HEK293T (cell line): Measurements from ENCODE around the gene RNF224.
A peak's percentile ranks its signal among the peaks of the same experiment; 100 is the strongest.
"Not testable (repeated sequence)": the region's sequence is repeated elsewhere in the genome, so short reads cannot be mapped to it uniquely, and the experiment has no call there.

ENCODE experiments used
- CTCF ChIA-PET: fragments of 350-600 bp; formaldehyde crosslinking; extraction: SDS; loops from one replicate; lab custom pipeline; 2021; ENCODE audit warnings: antibody characterized with exemption, inconsistent platforms; lab: Yijun Ruan, JAX
- POLR2A ChIA-PET: fragments of 350-600 bp; formaldehyde crosslinking; extraction: SDS; loops from one replicate; lab custom pipeline; 2020; ENCODE audit warnings: antibody characterized with exemption, inconsistent platforms; lab: Yijun Ruan, JAX
- DNase-seq: peaks from one replicate; pipeline ENCODE4 v3.0.0; 2012; ENCODE audit warnings: mixed read lengths; ENCODE audit errors: extremely low spot score
- ARNT ChIP-seq: fragments of 450-650 bp; IDR thresholded peaks from 2 replicates; pipeline ENCODE4 v1.6.1; 2017; ENCODE audit warnings: mild to moderate bottlenecking
- BHLHE40 ChIP-seq: fragments of 450-650 bp; IDR thresholded peaks from 2 replicates; pipeline ENCODE4 v1.6.1; 2016; ENCODE audit warnings: mild to moderate bottlenecking, moderate library complexity, borderline replicate concordance
- CTBP1 ChIP-seq: fragments of 450-650 bp; IDR thresholded peaks from 2 replicates; pipeline ENCODE4 v1.6.1; 2016; ENCODE audit warnings: borderline replicate concordance
- ELF4 ChIP-seq: fragments of 450-650 bp; IDR thresholded peaks from 2 replicates; pipeline ENCODE4 v1.6.1; 2017; ENCODE audit warnings: antibody characterized with exemption
- FOXA1 ChIP-seq: fragments of 450-650 bp; IDR thresholded peaks from 2 replicates; pipeline ENCODE4 v1.6.1; 2016; ENCODE audit warnings: mild to moderate bottlenecking
- FOXK2 ChIP-seq: fragments of 450-650 bp; IDR thresholded peaks from 2 replicates; pipeline ENCODE4 v1.6.1; 2016; ENCODE audit warnings: mild to moderate bottlenecking
- FOXM1 ChIP-seq: fragments of 450-650 bp; IDR thresholded peaks from 2 replicates; pipeline ENCODE4 v1.6.1; 2017; ENCODE audit warnings: mild to moderate bottlenecking, borderline replicate concordance
- HDGF ChIP-seq: fragments of 450-650 bp; IDR thresholded peaks from 2 replicates; pipeline ENCODE4 v1.6.1; 2017; ENCODE audit warnings: antibody characterized with exemption, borderline replicate concordance
- L3MBTL2 ChIP-seq: fragments of 450-650 bp; conservative IDR thresholded peaks from 2 replicates; pipeline ENCODE4 v1.6.1; 2016; ENCODE audit warnings: mild to moderate bottlenecking
- LEF1 ChIP-seq: fragments of 450-650 bp; IDR thresholded peaks from 2 replicates; pipeline ENCODE4 v1.6.1; 2017; ENCODE audit warnings: mild to moderate bottlenecking, borderline replicate concordance
- NFRKB ChIP-seq: fragments of 450-650 bp; IDR thresholded peaks from 2 replicates; pipeline ENCODE4 v1.6.1; 2016; ENCODE audit warnings: mild to moderate bottlenecking, moderate library complexity
- PKNOX1 ChIP-seq: fragments of 450-650 bp; IDR thresholded peaks from 2 replicates; pipeline ENCODE4 v1.6.1; 2016
- SP1 ChIP-seq: fragments of 450-650 bp; IDR thresholded peaks from 2 replicates; pipeline ENCODE4 v1.6.1; 2017
- SUZ12 ChIP-seq: fragments of 450-650 bp; IDR thresholded peaks from 2 replicates; pipeline ENCODE4 v1.6.1; 2016; ENCODE audit warnings: mild to moderate bottlenecking
- TARDBP ChIP-seq: fragments of 450-650 bp; IDR thresholded peaks from 2 replicates; pipeline ENCODE4 v1.6.1; 2016
- ZNF384 ChIP-seq: fragments of 450-650 bp; IDR thresholded peaks from 2 replicates; pipeline ENCODE4 v1.6.1; 2016

The RNF224 gene

GRCh38 chr9:137242269-137243203 is 15.2 kb downstream of the RNF224 start:
- ChIA-PET POLR2A (interaction anchor here (0.7 to 4.4 kb wide), 7 partner anchors 11 to 196 kb away, joined by 3 to 44 read pairs (median 4); partner anchors contain the start of genes ANAPC2, NELFB, RNF208 and SSNA1), CTCF (no interaction called here)
- DNase-seq, result no peak
- TF ChIP-seq ELF4, result no peak
- no peak for TF ChIP-seq ZNF384
- no peak for TF ChIP-seq L3MBTL2
- no peak for TF ChIP-seq LEF1
- TF ChIP-seq FOXK2, result no peak
- TF ChIP-seq BHLHE40, result no peak
- no peak for TF ChIP-seq FOXM1
- TF ChIP-seq NFRKB, result no peak
- no peak for TF ChIP-seq ARNT
- no peak for TF ChIP-seq CTBP1
- TF ChIP-seq SP1, result no peak
- no peak for TF ChIP-seq SUZ12
- no peak for TF ChIP-seq FOXA1
- TF ChIP-seq TARDBP, result no peak
- no peak for TF ChIP-seq HDGF
- TF ChIP-seq PKNOX1, result no peak

- POLR2A ChIA-PET, result interaction anchor here (1.2 to 4.4 kb wide), 3 partner anchors 11 to 45 kb away, joined by 3 to 44 read pairs (median 7); partner anchors contain the start of genes NELFB and RNF208
- CTCF ChIA-PET, DNase-seq: not testable (repeated sequence)
Observed at GRCh38 chr9:137243266-137243625, 15.9 kb downstream of the RNF224 start.

GRCh38 chr9:137243626-137244485 is 16.6 kb downstream of the RNF224 start:
- ChIA-PET CTCF (no interaction called here), POLR2A (interaction anchor here (2.1 to 4.4 kb wide), 2 partner anchors 10 to 21 kb away, joined by 7 to 44 read pairs; partner anchors contain the start of genes NELFB and RNF208)
- 0 out of 2 replicates have a peak, but pooled peaks have one; percentile 11 for TF ChIP-seq ELF4
- TF ChIP-seq ARNT, result no peak
- TF ChIP-seq SP1, result no peak
- TF ChIP-seq FOXM1, result no peak
- TF ChIP-seq BHLHE40, result no peak
- no peak for TF ChIP-seq ZNF384
- TF ChIP-seq L3MBTL2, result no peak
- TF ChIP-seq FOXK2, result no peak
- no peak for DNase-seq

- CTCF ChIA-PET, result no interaction called here
- DNase-seq, result no peak
- POLR2A ChIA-PET, result interaction anchor here (0.7 to 4.4 kb wide), 2 partner anchors 9 to 20 kb away, joined by 3 to 44 read pairs; partner anchors contain the start of gene NELFB
- no peak for TF ChIP-seq SUZ12
- TF ChIP-seq NFRKB, result no peak
- TF ChIP-seq FOXK2, result no peak
- TF ChIP-seq SP1, result no peak
- no peak for TF ChIP-seq FOXM1
- TF ChIP-seq L3MBTL2, result no peak
- no peak for TF ChIP-seq BHLHE40
- no peak for TF ChIP-seq HDGF
- TF ChIP-seq CTBP1, result no peak
- TF ChIP-seq TARDBP, result no peak
- TF ChIP-seq ZNF384, result no peak
- TF ChIP-seq ARNT, result no peak
- TF ChIP-seq ELF4, result no peak
- TF ChIP-seq LEF1, result no peak
Observed at GRCh38 chr9:137244486-137245449, 17.5 kb downstream of the RNF224 start.

GRCh38 chr9:137245450-137246421 is 18.4 kb downstream of the RNF224 start:
- TF ChIP-seq FOXA1 (no peak), HDGF (no peak), BHLHE40 (no peak), FOXM1 (no peak), ZNF384 (no peak), PKNOX1 (no peak), ELF4 (no peak), CTBP1 (no peak), L3MBTL2 (no peak), SUZ12 (no peak), LEF1 (no peak), FOXK2 (no peak), ARNT (no peak)
- no peak for DNase-seq
- POLR2A ChIA-PET, result interaction anchor here (4.4 kb wide), 1 partner anchor 8 kb away, joined by 44 read pairs; the partner anchor contains the start of gene NELFB
- CTCF ChIA-PET, result no interaction called here
